ENCODE measurements around the gene PBX2. TPM values are rescaled to one million over a fixed set of nuclear protein-coding genes. Genes with fewer than 3 reads are reported as not detected.
"Not testable (repeated sequence)": the region's sequence is repeated elsewhere in the genome, so short reads cannot be mapped to it uniquely, and the experiment has no call there.

PBX2 gene
- total RNA-seq, 1 experiment from 2014 or later = 109 TPM

GRCh38 chr6:32204268-32204715 is 14.3 kb upstream of the PBX2 start:
- DNase-seq (ENCODE audit: low spot score) = no peak
- in situ Hi-C loops (cut with HindIII; ENCODE audit: low sequenced_read_pairs) = no loop called here

GRCh38 chr6:32203426-32204267 is 13.6 kb upstream of the PBX2 start:
- DNase-seq (ENCODE audit: low spot score) = no peak
- in situ Hi-C loops (cut with HindIII; ENCODE audit: low sequenced_read_pairs) = no loop called here

GRCh38 chr6:32202186-32202585 is 12.2 kb upstream of the PBX2 start:
- DNase-seq (ENCODE audit: low spot score) = no peak
- in situ Hi-C loops (cut with HindIII; ENCODE audit: low sequenced_read_pairs) = no loop called here

- DNase-seq (ENCODE audit: low spot score) = no peak
- in situ Hi-C loops (cut with HindIII; ENCODE audit: low sequenced_read_pairs) = no loop called here
Observed at GRCh38 chr6:32200711-32201475, 10.9 kb upstream of the PBX2 start.

GRCh38 chr6:32198866-32199265 is 8.9 kb upstream of the PBX2 start:
- in situ Hi-C loops (cut with HindIII; ENCODE audit: low sequenced_read_pairs) = no loop called here
- no peak for DNase-seq (ENCODE audit: low spot score)

GRCh38 chr6:32198345-32198696 is 8.3 kb upstream of the PBX2 start:
- no peak for DNase-seq (ENCODE audit: low spot score)
- in situ Hi-C loops (cut with HindIII; ENCODE audit: low sequenced_read_pairs) = no loop called here

- no peak for DNase-seq (ENCODE audit: low spot score)
- in situ Hi-C loops (cut with HindIII; ENCODE audit: low sequenced_read_pairs) = no loop called here
Observed at GRCh38 chr6:32196682-32197616, 6.9 kb upstream of the PBX2 start.

GRCh38 chr6:32195902-32196681 is 6.1 kb upstream of the PBX2 start:
- in situ Hi-C loops (cut with HindIII; ENCODE audit: low sequenced_read_pairs) = no loop called here
- peak; percentile 79 for DNase-seq (ENCODE audit: low spot score)

GRCh38 chr6:32195652-32195901 is 5.6 kb upstream of the PBX2 start:
- in situ Hi-C loops (cut with HindIII; ENCODE audit: low sequenced_read_pairs) = no loop called here
- peak; percentile 100 for DNase-seq (ENCODE audit: low spot score)

GRCh38 chr6:32194825-32195651 is 5.0 kb upstream of the PBX2 start:
- in situ Hi-C loops (cut with HindIII; ENCODE audit: low sequenced_read_pairs) = no loop called here
- peak; percentile 64 for DNase-seq (ENCODE audit: low spot score)

GRCh38 chr6:32194388-32194787 is 4.4 kb upstream of the PBX2 start:
- in situ Hi-C loops (cut with HindIII; ENCODE audit: low sequenced_read_pairs) = no loop called here
- no peak for DNase-seq (ENCODE audit: low spot score)

GRCh38 chr6:32193096-32193495 is 3.1 kb upstream of the PBX2 start:
- in situ Hi-C loops (cut with HindIII; ENCODE audit: low sequenced_read_pairs); DNase-seq (ENCODE audit: low spot score): not testable (repeated sequence)

GRCh38 chr6:32192608-32193039 is 2.6 kb upstream of the PBX2 start, which contains the start of gene GPSM3:
Gene GPSM3, minus strand, starts transcription at chr6:32192643. Its CDS starts 130 bp downstream, at chr6:32192513.
- no peak for DNase-seq (ENCODE audit: low spot score)
- in situ Hi-C loops (cut with HindIII; ENCODE audit: low sequenced_read_pairs) = no loop called here

- DNase-seq (ENCODE audit: low spot score) = no peak
- in situ Hi-C loops (cut with HindIII; ENCODE audit: low sequenced_read_pairs) = no loop called here
Observed at GRCh38 chr6:32191696-32192607, 1.9 kb upstream of the PBX2 start.

- in situ Hi-C loops (cut with HindIII; ENCODE audit: low sequenced_read_pairs) = no loop called here
- DNase-seq (ENCODE audit: low spot score) = no peak
Observed at GRCh38 chr6:32190911-32191677, 1.1 kb upstream of the PBX2 start.

GRCh38 chr6:32189742-32190053 is 304 bp downstream of the PBX2 start:
- in situ Hi-C loops (cut with HindIII; ENCODE audit: low sequenced_read_pairs) = no loop called here
- no peak for DNase-seq (ENCODE audit: low spot score)

Measured in G401 (cell line).